Measurements from ENCODE around the gene WDR46.

Gene WDR46, protein sequence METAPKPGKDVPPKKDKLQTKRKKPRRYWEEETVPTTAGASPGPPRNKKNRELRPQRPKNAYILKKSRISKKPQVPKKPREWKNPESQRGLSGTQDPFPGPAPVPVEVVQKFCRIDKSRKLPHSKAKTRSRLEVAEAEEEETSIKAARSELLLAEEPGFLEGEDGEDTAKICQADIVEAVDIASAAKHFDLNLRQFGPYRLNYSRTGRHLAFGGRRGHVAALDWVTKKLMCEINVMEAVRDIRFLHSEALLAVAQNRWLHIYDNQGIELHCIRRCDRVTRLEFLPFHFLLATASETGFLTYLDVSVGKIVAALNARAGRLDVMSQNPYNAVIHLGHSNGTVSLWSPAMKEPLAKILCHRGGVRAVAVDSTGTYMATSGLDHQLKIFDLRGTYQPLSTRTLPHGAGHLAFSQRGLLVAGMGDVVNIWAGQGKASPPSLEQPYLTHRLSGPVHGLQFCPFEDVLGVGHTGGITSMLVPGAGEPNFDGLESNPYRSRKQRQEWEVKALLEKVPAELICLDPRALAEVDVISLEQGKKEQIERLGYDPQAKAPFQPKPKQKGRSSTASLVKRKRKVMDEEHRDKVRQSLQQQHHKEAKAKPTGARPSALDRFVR

DNA sequence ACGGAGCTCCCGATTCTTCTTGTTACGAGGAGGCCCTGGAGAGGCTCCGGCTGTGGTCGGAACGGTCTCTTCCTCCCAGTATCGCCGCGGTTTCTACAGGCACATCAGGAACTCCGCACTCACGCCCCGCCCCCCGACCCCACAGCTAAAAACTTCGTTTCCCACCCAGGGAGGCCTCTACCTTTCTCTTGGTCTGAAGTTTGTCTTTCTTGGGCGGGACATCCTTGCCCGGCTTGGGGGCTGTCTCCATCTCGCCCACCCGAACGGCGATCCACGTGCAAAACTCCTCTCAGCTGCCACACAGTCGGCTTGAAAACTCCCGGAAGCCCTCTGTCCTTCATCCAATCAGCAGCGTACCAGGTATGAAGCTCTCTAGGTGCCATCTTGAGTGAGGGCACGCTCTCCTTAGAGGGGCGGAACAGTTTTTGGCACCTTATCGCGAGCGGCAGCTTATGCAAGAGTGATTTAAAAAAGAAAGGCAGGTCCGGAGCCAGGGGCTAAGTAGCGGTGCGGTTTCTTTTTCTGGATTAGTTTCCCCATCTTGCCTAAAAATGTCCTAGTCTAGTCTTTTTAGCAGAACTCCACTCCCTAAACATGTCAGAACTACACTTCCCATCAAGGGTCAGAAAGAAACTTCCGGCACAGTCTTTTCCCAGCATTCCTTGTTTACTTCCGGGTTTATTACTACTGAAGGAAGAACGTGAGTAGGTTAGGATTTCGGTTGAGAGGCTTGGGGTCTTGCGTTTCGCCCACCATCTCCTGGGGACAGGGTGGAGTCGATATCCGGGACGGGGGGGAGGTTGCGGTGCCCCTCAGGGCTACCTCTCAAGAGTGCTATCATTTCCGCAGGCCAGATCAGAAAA lies at the start of gene WDR46, which contains the start of gene PFDN6:
TSS of gene WDR46 (minus strand) at position 319 of the 863 bp plus-strand sequence. CDS start at position 250, 69 bp downstream.
TSS of gene PFDN6 (plus strand) at position 681 of the 863 bp plus-strand sequence. CDS start 256 bp downstream, outside the sequence.
- in situ Hi-C loops (cut with MboI; ENCODE audit: low sequenced_read_pairs) = no loop called here

DNA sequence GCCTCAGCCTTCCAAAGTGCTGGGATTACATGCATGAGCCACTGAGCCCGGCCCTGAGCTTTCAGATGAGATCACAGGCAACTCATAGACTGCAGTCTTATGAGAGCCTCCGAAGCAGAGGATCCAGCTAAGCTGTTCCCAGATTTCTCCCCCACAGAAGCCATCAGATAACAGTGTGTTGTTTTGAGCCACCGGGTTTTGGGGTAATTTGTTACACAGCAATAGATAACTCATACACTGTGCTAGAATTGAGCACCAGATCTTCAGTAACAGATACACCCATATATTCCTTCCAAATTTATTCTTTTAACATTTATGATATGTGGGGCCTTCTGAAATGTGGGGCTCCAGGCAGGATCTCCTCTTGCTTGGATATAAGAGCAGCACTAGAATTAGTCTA lies 47.5 kb upstream of the WDR46 start:
- in situ Hi-C loops (cut with MboI; ENCODE audit: low sequenced_read_pairs) = no loop called here

DNA sequence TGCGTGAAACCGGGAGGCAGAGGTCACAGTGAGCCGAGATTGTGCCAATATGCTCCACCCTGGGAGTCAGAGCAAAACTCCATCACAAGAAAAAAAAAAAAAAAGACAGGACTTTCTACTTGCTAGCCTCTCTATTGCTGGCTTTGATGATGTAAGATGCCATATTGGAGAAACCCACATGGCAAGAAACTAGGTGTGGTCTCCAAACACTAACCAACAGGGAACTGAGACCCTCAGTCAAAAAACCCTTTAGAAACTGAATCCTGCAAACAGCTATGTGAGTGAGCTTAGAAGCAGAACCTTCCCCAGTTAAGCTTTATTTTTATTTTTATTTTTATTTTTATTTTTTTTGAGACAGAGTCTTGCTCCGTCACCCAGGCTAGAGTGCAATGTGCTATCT lies 46.9 kb upstream of the WDR46 start:
- in situ Hi-C loops (cut with MboI; ENCODE audit: low sequenced_read_pairs) = no loop called here

DNA sequence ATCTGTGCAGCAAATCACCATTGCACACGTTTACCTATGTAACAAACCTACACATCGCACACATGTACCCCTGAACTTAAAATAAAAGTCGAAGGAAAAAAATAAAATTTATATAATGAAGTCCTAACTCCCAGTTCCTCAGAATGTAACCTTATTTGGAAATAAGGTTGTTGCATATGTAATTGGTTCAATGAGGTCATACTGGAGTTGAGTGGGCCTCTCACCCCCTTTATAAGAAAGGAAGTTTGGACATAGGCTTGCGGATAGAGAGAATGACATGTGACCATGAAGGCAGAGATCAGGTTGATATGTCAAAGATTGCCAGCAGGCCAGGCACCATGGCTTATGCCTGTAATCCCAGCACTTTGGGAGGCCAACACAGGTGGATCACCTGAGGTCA lies 44.6 kb upstream of the WDR46 start:
- in situ Hi-C loops (cut with MboI; ENCODE audit: low sequenced_read_pairs) = no loop called here

DNA sequence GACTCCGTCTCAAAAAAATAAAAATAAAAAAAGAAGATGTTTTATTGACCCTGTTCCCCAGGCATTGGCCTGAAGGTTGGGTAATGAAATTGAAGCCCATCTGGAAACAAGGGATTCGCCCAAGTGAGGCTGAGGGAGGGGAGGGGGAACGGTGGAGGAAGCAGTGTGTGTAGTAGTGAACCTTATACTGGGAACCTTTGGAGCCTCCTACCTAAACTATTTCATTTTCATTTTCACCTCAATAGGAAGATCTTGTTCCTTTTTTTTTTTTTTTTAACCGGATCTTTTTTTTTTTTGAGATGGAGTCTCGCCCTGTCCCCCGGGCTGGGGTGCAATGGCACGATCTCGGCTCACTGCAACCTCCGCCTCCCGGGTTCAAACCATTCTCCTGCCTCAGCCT lies 41.7 kb upstream of the WDR46 start:
- in situ Hi-C loops (cut with MboI; ENCODE audit: low sequenced_read_pairs) = no loop called here

DNA sequence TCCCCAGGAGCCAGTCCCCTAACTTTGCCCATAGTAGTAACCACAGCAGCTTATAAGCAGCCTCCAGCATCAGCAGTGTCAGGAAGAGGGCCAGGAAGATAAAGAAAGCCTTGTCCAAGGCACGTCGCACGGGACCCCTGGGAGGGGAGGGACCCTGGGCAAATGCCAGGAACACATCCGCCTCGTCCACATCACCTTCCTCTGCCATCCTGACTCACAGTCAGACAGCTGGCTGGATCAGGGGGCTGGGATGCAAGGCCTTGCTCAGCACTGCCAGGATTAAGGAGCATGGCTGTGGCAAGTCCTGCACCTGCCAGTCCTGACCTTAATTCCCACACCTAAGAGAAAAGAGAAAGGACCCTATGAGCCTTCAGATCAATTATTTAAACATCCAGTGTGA lies 40.0 kb upstream of the WDR46 start:
- in situ Hi-C loops (cut with MboI; ENCODE audit: low sequenced_read_pairs) = no loop called here

DNA sequence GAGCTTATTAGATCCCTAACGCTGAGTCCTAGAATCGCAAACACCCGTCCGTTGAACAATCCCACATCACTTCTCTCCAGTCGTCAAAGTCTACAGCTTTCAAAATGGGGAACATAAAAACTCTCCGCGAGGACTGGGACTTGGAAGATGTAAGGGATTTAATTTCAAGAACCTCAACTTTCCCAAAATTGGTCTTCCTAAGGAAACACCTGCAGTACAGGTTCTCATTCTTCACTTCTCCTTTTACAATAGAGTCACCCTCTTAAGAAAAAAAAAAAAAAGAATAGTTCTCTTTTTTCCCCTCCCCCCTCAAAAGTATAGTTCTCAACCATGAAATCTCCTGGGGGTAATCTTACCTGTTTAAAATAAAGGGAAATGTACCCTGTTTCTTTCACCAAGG lies 35.1 kb upstream of the WDR46 start:
- in situ Hi-C loops (cut with MboI; ENCODE audit: low sequenced_read_pairs) = no loop called here

DNA sequence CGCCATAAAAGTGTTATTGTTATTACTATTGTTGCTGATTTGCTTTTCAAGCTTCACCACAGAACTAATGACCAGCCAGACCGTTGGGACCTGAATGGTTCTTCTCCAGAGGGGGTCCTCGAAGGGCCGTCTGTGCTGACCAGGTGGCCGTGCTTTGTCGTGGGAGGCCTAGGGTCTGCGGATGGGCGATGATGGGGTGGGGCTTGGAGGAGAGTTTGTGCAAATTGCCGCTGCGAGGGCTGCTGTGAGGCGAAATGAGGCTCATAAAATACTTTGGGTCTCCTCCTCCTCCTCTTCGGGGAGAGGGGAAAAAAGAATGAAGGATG lies 34.5 kb upstream of the WDR46 start:
- in situ Hi-C loops (cut with MboI; ENCODE audit: low sequenced_read_pairs) = no loop called here

DNA sequence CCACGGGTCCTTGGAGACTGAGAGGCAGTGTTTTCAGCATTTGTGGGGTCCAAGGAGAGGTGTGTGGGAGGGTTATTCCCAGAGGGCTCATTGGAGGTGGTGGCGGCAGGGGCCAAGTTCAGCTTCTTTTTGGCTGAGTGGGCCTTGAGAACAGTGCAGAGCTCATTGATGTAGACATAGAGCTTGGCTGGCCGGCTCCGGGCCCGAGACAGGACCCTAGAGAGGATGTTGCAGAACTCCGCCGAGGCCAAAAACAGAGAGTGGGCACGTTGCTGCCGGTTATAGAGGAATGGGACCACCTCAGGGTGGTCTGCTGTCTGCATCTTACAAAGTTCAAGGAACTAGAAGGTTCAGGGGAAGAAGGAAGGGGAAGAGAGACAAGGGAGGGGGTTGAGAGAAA lies 32.2 kb upstream of the WDR46 start:
- in situ Hi-C loops (cut with MboI; ENCODE audit: low sequenced_read_pairs) = no loop called here

DNA sequence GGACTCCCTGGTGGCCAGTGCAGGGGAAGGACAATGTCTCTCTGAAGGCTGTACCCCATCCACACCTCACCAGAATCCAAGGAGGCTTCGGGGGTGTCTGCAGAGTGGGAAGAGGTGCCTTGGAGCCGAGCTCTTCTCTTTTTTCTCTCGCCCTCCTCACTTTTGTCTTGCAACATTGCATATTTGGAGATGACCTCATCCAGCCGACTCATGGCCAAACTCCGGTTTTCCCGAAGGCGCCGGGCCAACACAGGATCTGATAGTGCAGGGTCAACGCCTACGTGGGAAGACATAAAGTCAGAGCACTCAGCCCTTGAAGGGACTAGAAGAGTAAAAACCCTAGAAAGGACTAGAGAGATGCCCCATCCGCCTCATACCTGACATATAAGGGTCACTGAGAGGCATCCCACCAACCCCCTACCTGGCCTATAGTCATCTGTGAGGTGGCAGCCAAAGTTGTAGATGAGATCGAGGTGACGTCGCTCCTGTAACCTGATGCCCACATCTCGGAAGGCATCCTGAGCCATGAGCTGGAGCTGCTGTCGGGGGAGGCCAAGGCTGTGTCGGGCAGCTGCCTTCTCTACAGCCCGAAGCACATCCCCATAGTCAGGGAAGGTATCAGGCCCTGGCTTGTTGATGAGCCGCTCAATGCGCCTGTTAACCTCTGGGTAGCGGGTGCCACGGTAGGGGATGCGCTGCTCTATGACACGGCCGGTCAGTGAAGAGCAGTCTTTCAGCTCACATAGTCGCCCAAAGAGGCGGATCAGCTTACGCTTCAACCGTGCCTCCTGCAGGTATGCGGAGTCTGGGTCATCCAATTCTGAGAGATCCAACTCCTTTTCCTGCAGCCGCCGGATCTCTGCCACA lies 31.5 kb upstream of the WDR46 start:
- in situ Hi-C loops (cut with MboI; ENCODE audit: low sequenced_read_pairs) = no loop called here

DNA sequence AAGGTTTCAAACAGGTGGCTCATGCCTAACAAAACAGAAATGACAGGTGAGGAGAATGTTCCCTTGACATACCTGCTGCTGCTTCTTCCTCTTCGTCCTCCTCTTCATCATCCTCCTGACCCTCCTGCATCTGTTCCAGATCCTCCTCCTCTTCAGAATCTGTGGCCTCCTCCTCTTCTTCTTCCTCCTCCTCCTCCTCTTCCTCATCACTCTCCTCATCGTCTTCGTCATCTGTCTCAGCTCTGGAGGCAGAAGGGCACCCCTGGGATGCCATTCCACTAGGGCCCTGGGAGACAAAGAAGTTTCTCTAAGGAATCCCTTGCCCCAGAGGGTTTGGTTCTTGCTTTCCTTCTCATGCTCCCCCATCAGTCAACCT lies 30.9 kb upstream of the WDR46 start:
- in situ Hi-C loops (cut with MboI; ENCODE audit: low sequenced_read_pairs) = no loop called here

DNA sequence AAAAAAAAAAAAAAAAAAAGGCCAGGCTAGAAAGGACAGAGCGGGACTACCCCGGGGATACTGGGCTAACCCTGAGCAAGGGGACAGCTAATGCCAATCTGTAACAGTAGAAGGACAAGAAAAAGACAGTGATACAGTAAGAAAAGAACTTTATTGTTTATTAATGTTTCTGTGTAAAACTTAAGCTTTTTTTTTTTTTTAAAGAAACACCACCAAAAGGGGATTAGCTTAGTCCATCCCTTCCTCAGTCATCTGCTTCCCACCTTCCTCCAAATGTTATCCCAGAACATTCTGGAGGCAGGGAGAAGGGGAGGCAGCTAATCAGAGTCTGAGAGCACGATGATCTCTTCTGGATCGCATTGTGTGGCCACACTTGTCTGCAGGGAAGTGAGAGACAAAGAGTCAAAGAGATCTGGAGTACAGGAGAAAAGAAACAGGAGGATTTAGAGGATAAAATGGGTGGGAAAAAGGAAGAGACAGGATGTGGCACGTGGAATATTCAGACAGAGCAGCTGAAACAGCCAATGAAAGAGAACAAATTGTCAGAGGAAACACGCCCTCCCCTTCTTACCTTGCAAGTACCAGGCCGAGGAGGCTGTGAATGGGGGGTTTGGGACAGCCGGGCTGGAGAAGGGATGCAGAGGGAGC lies 29.5 kb upstream of the WDR46 start:
- in situ Hi-C loops (cut with MboI; ENCODE audit: low sequenced_read_pairs) = no loop called here

DNA sequence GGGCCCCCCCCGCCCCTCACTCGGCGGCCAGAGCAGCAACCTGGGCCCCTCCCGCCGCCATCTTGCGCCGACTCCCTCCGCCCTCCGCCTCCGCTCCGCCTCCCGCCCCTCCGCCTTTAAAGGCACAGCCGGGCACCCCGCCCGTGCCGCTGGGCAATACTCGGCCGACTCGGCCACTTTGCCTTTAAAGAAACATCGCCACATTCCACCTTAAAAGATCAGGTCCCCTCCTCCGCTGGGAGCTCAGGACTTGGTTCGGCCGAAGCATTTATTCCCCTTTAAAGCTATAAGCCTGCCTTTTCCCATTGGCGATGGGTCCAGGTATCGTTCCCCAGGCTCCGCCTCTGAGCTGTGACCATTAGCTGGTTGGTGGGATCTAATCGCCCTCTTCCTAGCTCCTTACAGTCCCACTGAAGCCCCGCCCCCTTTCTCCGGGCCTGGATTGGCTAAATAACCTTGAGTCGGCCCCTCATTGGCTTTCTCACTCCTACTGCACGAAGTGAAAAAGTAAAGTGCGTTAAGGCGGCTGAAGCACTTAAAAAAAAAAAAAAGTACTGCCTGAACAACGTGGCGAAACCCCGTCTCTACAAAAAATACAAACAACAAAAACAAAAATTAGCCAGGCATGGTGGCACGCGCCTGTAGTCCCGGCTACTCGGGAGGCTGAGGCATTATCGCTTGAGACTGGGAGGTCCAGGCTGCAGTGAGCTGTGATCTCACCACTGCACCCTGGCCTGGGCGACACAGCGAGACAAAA lies 28.8 kb upstream of the WDR46 start, which contains the start of gene ZBTB22:
TSS of gene ZBTB22 (minus strand) at position 76 of the 757 bp plus-strand sequence. CDS start 828 bp downstream, outside the sequence.
- in situ Hi-C loops (cut with MboI; ENCODE audit: low sequenced_read_pairs) = no loop called here

DNA sequence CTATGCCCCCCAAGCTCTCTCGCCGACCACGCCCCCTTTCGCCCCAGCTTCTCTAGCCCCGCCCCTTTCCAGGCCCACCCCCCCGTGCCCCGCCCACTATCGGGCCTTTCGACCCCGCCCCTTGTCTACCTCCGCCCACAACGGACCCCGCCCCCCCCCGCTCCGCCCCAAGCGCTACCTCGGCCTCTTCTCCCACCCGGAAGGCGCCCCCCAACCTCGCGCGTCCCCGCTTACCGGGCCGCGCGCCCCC lies 28.3 kb upstream of the WDR46 start:
- in situ Hi-C loops (cut with MboI; ENCODE audit: low sequenced_read_pairs) = no loop called here

DNA sequence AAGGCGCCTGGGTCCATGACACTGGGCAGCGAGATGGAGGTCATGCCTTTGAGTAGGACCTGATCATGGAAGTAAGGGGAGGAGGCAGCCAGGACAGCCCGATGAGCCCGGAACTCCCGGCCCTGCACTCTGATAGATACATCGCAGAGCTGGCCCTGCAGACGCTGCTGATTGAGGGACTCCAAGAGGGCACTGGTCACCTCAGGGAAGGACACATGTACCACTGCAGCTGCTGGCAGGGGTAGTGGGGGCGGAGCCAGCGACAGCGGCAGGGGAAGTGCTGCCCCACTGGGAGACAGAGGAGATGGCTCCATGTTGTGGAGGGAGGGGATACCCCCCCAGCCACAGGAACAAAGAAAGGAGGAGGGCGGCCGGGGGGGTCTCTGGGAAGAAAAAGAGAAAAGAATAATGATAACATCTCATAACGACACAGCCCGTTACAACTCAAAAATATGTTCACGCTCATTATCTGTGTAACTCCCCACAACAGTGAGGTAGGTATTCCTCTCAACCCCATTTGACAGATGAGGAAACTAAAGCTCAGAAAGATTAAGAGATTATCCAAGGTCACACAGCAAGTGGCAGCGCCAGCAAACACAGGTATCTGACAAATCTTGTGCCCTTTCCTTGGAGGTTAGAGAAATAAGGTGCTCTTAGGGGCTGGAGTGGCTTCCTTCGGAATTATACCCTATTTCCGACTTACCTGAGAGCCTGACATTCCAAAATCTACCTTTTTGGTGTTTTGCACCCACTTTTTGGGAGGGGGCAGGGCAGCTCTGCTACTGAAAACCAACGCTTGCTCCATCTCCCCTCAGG lies 27.8 kb upstream of the WDR46 start:
- in situ Hi-C loops (cut with MboI; ENCODE audit: low sequenced_read_pairs) = no loop called here

DNA sequence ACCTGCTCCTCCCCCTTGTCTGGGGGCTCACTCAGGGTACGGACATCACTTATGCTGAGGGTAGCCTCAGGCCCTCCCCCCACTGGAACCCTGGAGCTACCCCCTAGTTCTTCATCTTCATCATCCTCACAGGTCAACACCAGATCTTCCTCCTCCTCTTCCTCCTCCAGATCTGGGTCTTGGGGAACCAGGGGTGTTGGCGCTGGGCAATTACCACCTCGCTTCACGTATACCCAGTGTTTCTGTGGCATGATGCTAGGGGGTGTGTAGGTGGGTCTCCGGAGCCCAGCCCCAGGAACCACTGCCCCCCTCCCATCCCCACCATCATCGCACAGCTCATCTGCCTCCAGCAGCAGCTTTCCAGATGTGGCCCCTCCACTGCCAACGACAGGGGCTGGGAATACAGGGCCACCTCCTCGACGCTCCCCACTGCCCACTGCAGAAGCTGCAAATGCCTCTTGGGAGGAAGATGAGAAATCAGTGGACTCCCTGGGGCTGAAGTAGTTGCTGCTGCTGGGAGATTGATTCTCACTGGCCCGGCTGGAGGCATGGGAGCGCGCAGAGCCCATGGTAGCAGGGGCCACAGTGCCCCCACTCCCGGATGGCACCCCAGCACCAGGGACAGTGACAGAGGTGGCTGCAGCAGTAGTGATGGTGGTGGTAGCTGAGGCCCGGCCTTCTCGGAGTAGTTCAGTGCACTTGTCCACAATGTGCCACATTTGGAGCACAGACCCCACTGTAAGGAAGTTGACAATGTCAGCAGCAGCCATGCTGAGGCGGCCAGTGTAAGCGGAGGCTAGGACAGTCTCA lies 27.0 kb upstream of the WDR46 start:
- in situ Hi-C loops (cut with MboI; ENCODE audit: low sequenced_read_pairs) = no loop called here

DNA sequence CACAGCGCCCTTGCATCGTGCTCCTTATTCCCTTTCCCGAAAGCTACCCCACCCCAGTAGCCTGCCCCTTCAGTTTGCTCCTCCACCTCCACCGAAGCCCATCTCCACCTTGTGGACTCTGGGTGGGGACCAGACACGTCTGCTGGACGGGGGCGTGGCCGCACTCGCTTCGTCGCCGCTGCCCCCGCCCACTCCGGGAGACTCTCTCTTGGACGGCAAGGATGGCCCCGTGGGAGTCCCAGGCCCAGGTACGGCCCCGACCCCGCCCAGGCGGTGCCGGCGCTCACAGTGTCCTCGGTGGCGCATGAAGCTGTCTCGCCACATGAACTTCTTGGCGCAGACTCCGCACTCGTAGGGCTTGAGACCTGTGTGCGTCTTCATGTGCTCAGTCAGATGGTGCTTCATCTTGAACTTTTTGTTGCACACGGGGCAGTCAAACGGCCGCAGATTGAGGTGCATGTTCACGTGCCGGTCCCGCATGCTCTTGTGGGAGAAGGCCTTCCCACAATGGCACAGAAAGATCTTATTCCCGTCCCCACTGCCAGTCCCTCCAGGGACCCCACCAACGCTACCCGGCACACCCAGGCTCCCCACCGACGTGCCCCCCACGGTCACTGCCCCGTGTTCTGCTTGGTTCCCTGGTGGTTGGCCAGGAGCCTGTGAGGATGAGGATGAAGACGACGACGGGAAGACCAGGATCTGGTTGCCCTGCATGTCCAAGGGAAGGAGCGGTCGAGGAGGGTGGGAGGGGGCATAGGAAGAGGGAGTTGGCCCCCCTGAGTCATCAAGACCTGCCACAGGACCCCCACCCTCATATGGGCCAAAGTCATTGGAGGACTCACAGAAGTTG lies 26.1 kb upstream of the WDR46 start:
- in situ Hi-C loops (cut with MboI; ENCODE audit: low sequenced_read_pairs) = no loop called here
